H9 (cell line): ENCODE data around the gene FARSB. TPM values are rescaled to one million over a fixed set of nuclear protein-coding genes. Genes with fewer than 3 reads are reported as not detected.

Source experiments
- DNase-seq: peaks from one replicate; pipeline ENCODE4 v3.0.0-alpha.2; 2017
- H2AFZ ChIP-seq: one replicate; pipeline ENCODE4 v1.6.1; 2013; ENCODE audit warnings: mild to moderate bottlenecking, low read length, control low read depth, moderate library complexity
- H2AK5ac ChIP-seq: 2 replicates; pipeline ENCODE4 v1.6.1; 2013; ENCODE audit warnings: low read length, control low read depth, mixed read lengths; ENCODE audit not compliant: insufficient read length
- H2BK120ac ChIP-seq: one replicate; pipeline ENCODE4 v1.6.1; 2013; ENCODE audit warnings: low read depth, mild to moderate bottlenecking, low read length, control low read depth, inconsistent platforms; ENCODE audit not compliant: poor library complexity, severe bottlenecking
- H2BK12ac ChIP-seq: 2 replicates; pipeline ENCODE4 v1.6.1; 2013; ENCODE audit warnings: low read length, control low read depth, mixed read lengths, low read depth; ENCODE audit not compliant: insufficient read length
- H2BK15ac ChIP-seq: 2 replicates; pipeline ENCODE4 v1.6.1; 2013; ENCODE audit warnings: low read depth, low read length, control low read depth
- H2BK20ac ChIP-seq: one replicate; pipeline ENCODE4 v1.6.1; 2013; ENCODE audit warnings: low read depth, mild to moderate bottlenecking, low read length, control low read depth, inconsistent platforms; ENCODE audit not compliant: poor library complexity, severe bottlenecking
- H2BK5ac ChIP-seq: 2 replicates; pipeline ENCODE4 v1.6.1; 2013; ENCODE audit warnings: low read length, control low read depth, mixed read lengths; ENCODE audit not compliant: insufficient read length
- H3K14ac ChIP-seq: 2 replicates; pipeline ENCODE4 v1.6.1; 2013; ENCODE audit warnings: low read length, control low read depth; ENCODE audit not compliant: insufficient read depth
- H3K18ac ChIP-seq: 2 replicates; pipeline ENCODE4 v1.6.1; 2013; ENCODE audit warnings: low read depth, mild to moderate bottlenecking, mixed read lengths, low read length, control low read depth; ENCODE audit not compliant: insufficient read length
- H3K23ac ChIP-seq: 2 replicates; pipeline ENCODE4 v1.6.1; 2013; ENCODE audit warnings: low read length, control low read depth, mixed read lengths, low read depth; ENCODE audit not compliant: insufficient read length
- H3K23me2 ChIP-seq: 2 replicates; pipeline ENCODE4 v1.6.1; 2013; ENCODE audit warnings: low read depth, mild to moderate bottlenecking, mixed read lengths, low read length, control low read depth; ENCODE audit not compliant: insufficient read length, poor library complexity, severe bottlenecking
- H3K27ac ChIP-seq: 2 replicates; pipeline ENCODE4 v1.5.1; 2013; ENCODE audit warnings: low read length, control low read depth, mixed read lengths, low read depth; ENCODE audit not compliant: insufficient read length
- H3K27me3 ChIP-seq: 2 replicates; pipeline ENCODE4 v1.6.1; 2013; ENCODE audit warnings: low read length, control low read depth, inconsistent platforms; ENCODE audit not compliant: insufficient read depth
- H3K4ac ChIP-seq: 2 replicates; pipeline ENCODE4 v1.6.1; 2013; ENCODE audit warnings: low read depth, mild to moderate bottlenecking, control low read depth, inconsistent platforms, low read length, moderate library complexity
- H3K4me1 ChIP-seq: 2 replicates; pipeline ENCODE4 v1.6.1; 2013; ENCODE audit warnings: low read length, control low read depth, inconsistent platforms; ENCODE audit not compliant: insufficient read depth
- H3K4me2 ChIP-seq: 2 replicates; pipeline ENCODE4 v1.6.1; 2013; ENCODE audit warnings: low read length, control low read depth, mixed read lengths; ENCODE audit not compliant: insufficient read length, insufficient read depth
- H3K56ac ChIP-seq: 2 replicates; pipeline ENCODE4 v1.6.1; 2013; ENCODE audit warnings: low read depth, mild to moderate bottlenecking, mixed read lengths, low read length, control low read depth; ENCODE audit not compliant: insufficient read length
- H3K79me1 ChIP-seq: 2 replicates; pipeline ENCODE4 v1.6.1; 2013; ENCODE audit warnings: low read depth, mild to moderate bottlenecking, moderate library complexity, low read length, control low read depth, inconsistent platforms; ENCODE audit not compliant: insufficient read depth, poor library complexity, severe bottlenecking
- H3K79me2 ChIP-seq: 2 replicates; pipeline ENCODE4 v1.6.1; 2013; ENCODE audit warnings: low read length, control low read depth, inconsistent platforms; ENCODE audit not compliant: insufficient read depth
- H3K9ac ChIP-seq: 2 replicates; pipeline ENCODE4 v1.6.1; 2013; ENCODE audit warnings: low read length, control low read depth, mixed read lengths; ENCODE audit not compliant: insufficient read length; ENCODE audit errors: extremely low read depth
- H3K9me3 ChIP-seq: one replicate; pipeline ENCODE4 v1.6.1; 2013; ENCODE audit warnings: low read depth, low read length, inconsistent platforms; ENCODE audit not compliant: control insufficient read depth
- H3T11ph ChIP-seq: one replicate; pipeline ENCODE4 v1.6.1; 2013; ENCODE audit warnings: mild to moderate bottlenecking, low read length, control low read depth, inconsistent platforms
- H4K20me1 ChIP-seq: one replicate; pipeline ENCODE4 v1.6.1; 2013; ENCODE audit not compliant: control insufficient read depth, insufficient read length, insufficient read depth
- H4K5ac ChIP-seq: 2 replicates; pipeline ENCODE4 v1.6.1; 2013; ENCODE audit warnings: low read depth, mild to moderate bottlenecking, mixed read lengths, low read length, control low read depth; ENCODE audit not compliant: insufficient read length
- H4K8ac ChIP-seq: replicated peaks from 2 replicates; pipeline ENCODE4 v1.6.1; 2013; ENCODE audit warnings: low read length, control low read depth, mixed read lengths, low read depth; ENCODE audit not compliant: insufficient read length
- H4K91ac ChIP-seq: 2 replicates; pipeline ENCODE4 v1.6.1; 2013; ENCODE audit warnings: low read depth, mild to moderate bottlenecking, moderate library complexity, mixed read lengths, low read length, control low read depth; ENCODE audit not compliant: insufficient read length
- H3K27ac Mint-ChIP-seq, 3 experiments: 2 replicates in 2 of 3; 3 replicates in 1 of 3; pipeline ENCODE4 v1.8.0; 2020 to 2021; ENCODE audit warnings: mixed read lengths in 3 of 3, mild to moderate bottlenecking in 1 of 3, moderate library complexity in 1 of 3
- H3K27me3 Mint-ChIP-seq: 2 replicates; pipeline ENCODE4 v1.8.0; 2021; ENCODE audit warnings: low read depth, mild to moderate bottlenecking, moderate library complexity, mixed read lengths
- H3K36me3 Mint-ChIP-seq, 3 experiments: 2 replicates in 2 of 3; 3 replicates in 1 of 3; pipeline ENCODE4 v1.8.0; 2020 to 2021; ENCODE audit warnings: low read depth in 3 of 3, mixed read lengths in 3 of 3; ENCODE audit not compliant: insufficient read depth in 1 of 3
- H3K4me1 Mint-ChIP-seq, 2 experiments: 2 replicates each; pipeline ENCODE4 v1.8.0; 2020; ENCODE audit warnings: mixed read lengths in 2 of 2
- H3K4me3 Mint-ChIP-seq, 2 experiments: 2 replicates in 1 of 2; 3 replicates in 1 of 2; pipeline ENCODE4 v1.8.0; 2020 to 2021; ENCODE audit warnings: mild to moderate bottlenecking in 2 of 2, mixed read lengths in 2 of 2, moderate library complexity in 1 of 2
- H3K9me3 Mint-ChIP-seq, 2 experiments: 2 replicates in 1 of 2; 3 replicates in 1 of 2; pipeline ENCODE4 v1.8.0; 2020; ENCODE audit warnings: mild to moderate bottlenecking in 2 of 2, mixed read lengths in 2 of 2, moderate library complexity in 1 of 2
- CTCF ChIP-seq: fragments of 200-600 bp; sonication (generic); conservative IDR thresholded peaks from 3 replicates; pipeline ENCODE4 v1.8.0; 2021; ENCODE audit warnings: antibody characterized with exemption, mild to moderate bottlenecking
- WGBS: extraction: QIAGEN DNeasy Blood & Tissue Kit; methylation state at CpG from one replicate; pipeline ENCODE4 v1.1.7; 2013; ENCODE audit warnings: missing lambda C conversion rate, low lambda C conversion rate, mixed read lengths; ENCODE audit not compliant: insufficient read length; ENCODE audit errors: extremely low coverage; 5-methylcytosine and 5-hydroxymethylcytosine counted together
- total RNA-seq: library from RNA; stranded (reverse); gene quantifications from 2 replicates; pipeline ENCODE4 v1.2.1, GENCODE V29; 2021

Gene FARSB
- total RNA-seq, 1 experiment from 2014 or later = 32.1 TPM

- Histone ChIP-seq H2BK12ac (no peak overlapping the region), H3K23ac (no peak overlapping the region), H2AK5ac (no peak overlapping the region), H3T11ph (no peak overlapping the region), H4K5ac (no peak overlapping the region), H4K8ac (no peak overlapping the region), H2BK15ac (no peak overlapping the region), H3K9me3 (no peaks in the 10 kb centered on the region), H3K4me2 (no peak overlapping the region), H4K91ac (no peak overlapping the region), H4K20me1 (no peaks in the 10 kb centered on the region), H3K14ac (no peak overlapping the region), H3K79me1 (peaks cover 3% of the 10 kb centered on the region), H3K56ac (no peak overlapping the region), H3K4ac (no peak overlapping the region), H3K18ac (no peak overlapping the region), H3K27ac (no peak overlapping the region), H2BK120ac (no peak overlapping the region), H3K4me1 (no peaks in the 10 kb centered on the region), H3K23me2 (no peaks in the 10 kb centered on the region), H2AFZ (no peak overlapping the region), H2BK20ac (no peak overlapping the region), H3K27me3 (no peaks in the 10 kb centered on the region), H2BK5ac (no peak overlapping the region), H3K79me2 (peaks cover 6% of the 10 kb centered on the region; the same call in 1 of the 2 replicates), H3K9ac (no peak overlapping the region)
- DNase-seq = no peak
- Mint-ChIP-seq H3K9me3 (no peaks in the 10 kb centered on the region), H3K4me3 (no peak overlapping the region), H3K4me1 (no peaks in the 10 kb centered on the region), H3K27me3 (no peaks in the 10 kb centered on the region), H3K27ac (no peak overlapping the region), H3K36me3 (peaks cover 14 to 52% (median 50%) of the 10 kb centered on the region in 3 experiments; a peak in 5 of 7 replicates)
- TF ChIP-seq CTCF = no peak
- WGBS = no CpG with 5 or more reads among the region's 3 CpGs
Measured at GRCh38 chr2:222646008-222646407, 9.9 kb downstream of the FARSB start.
